GM19395 (cell line): ENCODE data around the gene MTRF1.

Source experiments
- ATAC-seq: cut with Tn5 transposase; IDR thresholded peaks from one replicate; pipeline ENCODE4 v1.9.1; 2021; ENCODE audit warnings: mild to moderate bottlenecking, moderate library complexity; ENCODE audit not compliant: unreplicated experiment

The MTRF1 gene

GRCh38 chr13:41263261-41263971, at the start of gene MTRF1:
TSS of gene MTRF1 (minus strand) at chr13:41263576. CDS start at chr13:41260907, 2,669 bp downstream.
- peak; percentile 96 for ATAC-seq

GRCh38 chr13:41313117-41313516, 49.7 kb upstream of the MTRF1 start:
- ATAC-seq: no peak

- no peak for ATAC-seq
Measured at GRCh38 chr13:41312176-41312500, 48.8 kb upstream of the MTRF1 start.

GRCh38 chr13:41311406-41312175, 48.2 kb upstream of the MTRF1 start:
- peak; percentile 62 for ATAC-seq

GRCh38 chr13:41310963-41311405, 47.6 kb upstream of the MTRF1 start, which contains the start of gene NAA16:
TSS of gene NAA16 (plus strand) at chr13:41311267. CDS start at chr13:41311529, 262 bp downstream.
- peak; percentile 70 for ATAC-seq

- no peak for ATAC-seq
Measured at GRCh38 chr13:41307884-41308640, 44.7 kb upstream of the MTRF1 start.

GRCh38 chr13:41306271-41307145, 43.1 kb upstream of the MTRF1 start:
- no peak for ATAC-seq

- ATAC-seq: no peak
Measured at GRCh38 chr13:41304551-41304950, 41.2 kb upstream of the MTRF1 start.

- ATAC-seq: no peak
Measured at GRCh38 chr13:41302743-41303142, 39.4 kb upstream of the MTRF1 start.

GRCh38 chr13:41299316-41300094, 36.1 kb upstream of the MTRF1 start:
- ATAC-seq: no peak

GRCh38 chr13:41296879-41297646, 33.7 kb upstream of the MTRF1 start:
- ATAC-seq: no peak

- ATAC-seq: no peak
Measured at GRCh38 chr13:41295973-41296372, 32.6 kb upstream of the MTRF1 start.

GRCh38 chr13:41294914-41295313, 31.5 kb upstream of the MTRF1 start:
- ATAC-seq: no peak

GRCh38 chr13:41293272-41293671, 29.9 kb upstream of the MTRF1 start:
- no peak for ATAC-seq

- ATAC-seq: no peak
Measured at GRCh38 chr13:41291246-41291645, 27.9 kb upstream of the MTRF1 start.

- ATAC-seq: no peak
Measured at GRCh38 chr13:41289463-41289881, 26.1 kb upstream of the MTRF1 start.

GRCh38 chr13:41286370-41286769, 23.0 kb upstream of the MTRF1 start:
- no peak for ATAC-seq

GRCh38 chr13:41284512-41285288, 21.3 kb upstream of the MTRF1 start:
- ATAC-seq: no peak
